ENCODE measurements around the gene RNF217.

- TF ChIP-seq CTCF (conservative IDR thresholded peaks at IDR 0.05) (no peak), EZH2 (IDR thresholded peaks at IDR 0.05; ENCODE audit: low read depth) (no peak)
These were observed 18.6 kb upstream of the RNF217 start for GRCh38 chr6:124943658-124944057.

Data from PC-9 (cell line).